HCT116 (cell line): ENCODE data around the gene TEKT3. TPM values are rescaled to one million over a fixed set of nuclear protein-coding genes. Genes with fewer than 3 reads are reported as not detected.

ENCODE experiments used
- ATAC-seq: fragments of 200-7000 bp; cut with Tn5 transposase; 2 replicates; pipeline ENCODE4 v1.9.1; 2020; ENCODE audit warnings: mild to moderate bottlenecking, moderate library complexity
- BruUV-seq: library from RNA; stranded (reverse); fragments of 400-500 nt; replicated peaks from 2 replicates; lab custom pipeline; 2021; lab: Mats Ljungman, UMichigan
- CTCF ChIA-PET: fragments of 300-600 bp; sonication (Branson Sonifier 250); formaldehyde crosslinking; loops from one replicate; lab custom pipeline; 2021; ENCODE audit warnings: antibody characterized with exemption; lab: Charles Lee
- POLR2A ChIA-PET: fragments of 300-600, 350-600 bp; sonication (Branson Sonifier 250); formaldehyde crosslinking; loops from one replicate; lab custom pipeline; 2021; ENCODE audit warnings: antibody characterized with exemption; lab: Charles Lee
- RAD21 ChIA-PET, 2 experiments: fragments of 300-600 bp; sonication (Branson Sonifier 250); formaldehyde crosslinking; loops; one replicate each; lab custom pipeline; 2023; ENCODE audit warnings: low total read pairs in 2 of 2; ENCODE audit not compliant: uncharacterized antibody in 2 of 2, unreplicated experiment in 2 of 2, low non-redundant PET in 1 of 2; lab: Charles Lee
- DNase-seq: peaks from one replicate; pipeline ENCODE4 v3.0.0-alpha.2; 2010; ENCODE audit warnings: low read depth, low spot score
- H2AFZ ChIP-seq: fragments of 200-600 bp; shearing (Covaris generic), sonication (generic); 2 replicates; pipeline ENCODE4 v1.6.1; 2017; ENCODE audit warnings: low read depth, mixed run types, mixed read lengths, antibody characterized with exemption, low read length; ENCODE audit not compliant: poor library complexity, severe bottlenecking
- H3K27ac ChIP-seq: 2 replicates; pipeline ENCODE4 v1.5.1; 2012; ENCODE audit warnings: low read depth, low read length
- H3K27me3 ChIP-seq: fragments of 200-600 bp; sonication (generic); 2 replicates; pipeline ENCODE4 v1.6.1; 2016; ENCODE audit warnings: mixed run types, low read length, mixed read lengths; ENCODE audit not compliant: insufficient read depth
- H3K36me3 ChIP-seq, 2 experiments: fragments of 200-500 bp in 1 of 2; fragments of 200-600 bp in 1 of 2; sonication (Bioruptor generic) in 1 of 2; sonication (generic) in 1 of 2; 2 replicates each; pipeline versions ENCODE4 v1.5.1 to v1.6.1; 2014 to 2016; ENCODE audit warnings: low read length in 2 of 2, inconsistent platforms in 1 of 2, mixed read lengths in 1 of 2, mixed run types in 1 of 2; ENCODE audit not compliant: insufficient read depth in 2 of 2, control insufficient read depth in 1 of 2
- H3K4me1 ChIP-seq, 2 experiments: fragments of 200-600 bp in 1 of 2; sonication (generic) in 1 of 2; 2 replicates each; pipeline versions ENCODE4 v1.5.1 to v1.6.1; 2012 to 2017; ENCODE audit warnings: low read length in 2 of 2, inconsistent platforms in 1 of 2, mild to moderate bottlenecking in 1 of 2, mixed read lengths in 1 of 2, mixed run types in 1 of 2, moderate library complexity in 1 of 2; ENCODE audit not compliant: insufficient read depth in 2 of 2, control insufficient read depth in 1 of 2
- H3K4me2 ChIP-seq: fragments of 200-600 bp; sonication (generic); 2 replicates; pipeline ENCODE4 v1.6.1; 2017; ENCODE audit warnings: mixed run types, low read length, mixed read lengths
- H3K4me3 ChIP-seq, 2 experiments: fragments of 200-600 bp in 1 of 2; sonication (generic) in 1 of 2; replicated peaks in 1 of 2; 2 replicates each; pipeline ENCODE4 v1.5.1; 2011 to 2016; ENCODE audit warnings: low read length in 2 of 2, control low read depth in 1 of 2, low read depth in 1 of 2, mild to moderate bottlenecking in 1 of 2, mixed read lengths in 1 of 2, mixed run types in 1 of 2
- H3K79me2 ChIP-seq: fragments of 200-600 bp; sonication (generic); 2 replicates; pipeline ENCODE4 v1.6.1; 2017; ENCODE audit warnings: mild to moderate bottlenecking, mixed run types, low read length, moderate library complexity, mixed read lengths; ENCODE audit not compliant: insufficient read depth
- H3K9ac ChIP-seq: fragments of 200-600 bp; sonication (generic); 2 replicates; pipeline ENCODE4 v1.6.1; 2016; ENCODE audit warnings: low read length, mixed read lengths
- H3K9me2 ChIP-seq: fragments of 200-600 bp; sonication (generic), shearing (Covaris generic); 2 replicates; pipeline ENCODE4 v1.6.1; 2017; ENCODE audit warnings: mixed run types, mild to moderate bottlenecking, moderate library complexity; ENCODE audit not compliant: insufficient read depth
- H3K9me3 ChIP-seq, 2 experiments: fragments of 200-500 bp in 1 of 2; fragments of 200-600 bp in 1 of 2; sonication (Bioruptor generic) in 1 of 2; sonication (generic) in 1 of 2; 2 replicates each; pipeline ENCODE4 v1.6.1; 2014 to 2017; ENCODE audit warnings: low read length in 2 of 2, mixed read lengths in 2 of 2, inconsistent platforms in 1 of 2, low read depth in 1 of 2, mild to moderate bottlenecking in 1 of 2, mixed run types in 1 of 2, moderate library complexity in 1 of 2; ENCODE audit not compliant: control insufficient read depth in 1 of 2, insufficient read depth in 1 of 2
- H4K20me1 ChIP-seq: fragments of 200-600 bp; sonication (generic), shearing (Covaris generic); 2 replicates; pipeline ENCODE4 v1.6.1; 2017; ENCODE audit warnings: mixed run types, mild to moderate bottlenecking, moderate library complexity; ENCODE audit not compliant: insufficient read depth
- CBX3 ChIP-seq: IDR thresholded peaks from 2 replicates; pipeline ENCODE4 v1.6.1; 2012; ENCODE audit warnings: low read depth
- CTCF ChIP-seq, 3 experiments: fragments of 200-600 bp in 1 of 3; sonication (generic) in 1 of 3; IDR thresholded peaks in 2 of 3; conservative IDR thresholded peaks in 1 of 3; 2 replicates each; pipeline ENCODE4 v1.5.1; 2012 to 2017; ENCODE audit warnings: low read depth in 2 of 3, low read length in 2 of 3, antibody characterized with exemption in 1 of 3, borderline replicate concordance in 1 of 3, control low read depth in 1 of 3, mild to moderate bottlenecking in 1 of 3, mixed read lengths in 1 of 3, mixed run types in 1 of 3, moderate library complexity in 1 of 3; ENCODE audit not compliant: insufficient read depth in 1 of 3
- ELF1 ChIP-seq: IDR thresholded peaks from 2 replicates; pipeline ENCODE4 v1.6.1; 2012; ENCODE audit warnings: low read depth, borderline replicate concordance
- FOSL1 ChIP-seq: IDR thresholded peaks from 2 replicates; pipeline ENCODE4 v1.6.1; 2012; ENCODE audit warnings: low read depth
- POLR2A ChIP-seq: IDR thresholded peaks from 2 replicates; pipeline ENCODE4 v1.7.0; 2011; ENCODE audit warnings: borderline replicate concordance; ENCODE audit not compliant: insufficient read depth, insufficient read length; ENCODE audit errors: extremely low read depth
- RAD21 ChIP-seq: IDR thresholded peaks from 2 replicates; pipeline ENCODE4 v1.6.1; 2012; ENCODE audit warnings: low read depth, mild to moderate bottlenecking
- SIN3A ChIP-seq: IDR thresholded peaks from 2 replicates; pipeline ENCODE4 v1.6.1; 2012; ENCODE audit warnings: low read depth
- TCF7L2 ChIP-seq: IDR thresholded peaks from 2 replicates; pipeline ENCODE4 v1.7.0; 2011; ENCODE audit warnings: borderline replicate concordance, inconsistent platforms; ENCODE audit not compliant: insufficient read depth, insufficient read length; ENCODE audit errors: extremely low read depth
- ZBTB33 ChIP-seq: IDR thresholded peaks from 2 replicates; pipeline ENCODE4 v1.6.1; 2011; ENCODE audit warnings: mild to moderate bottlenecking, low read length, moderate library complexity; ENCODE audit not compliant: insufficient replicate concordance; ENCODE audit errors: extremely low read depth
- ZNF274 ChIP-seq: fragments of 200-500 bp; sonication (Bioruptor generic); IDR thresholded peaks from 2 replicates; pipeline ENCODE4 v1.6.1; 2014; ENCODE audit warnings: mild to moderate bottlenecking, low read depth, low read length, inconsistent platforms
- intact Hi-C: fragments of 100-400 bp; cut with micrococcal nuclease; formaldehyde crosslinking; loops from 2 replicates; pipeline ENCODE4 v1.10.0; 2022
- total RNA-seq: library from RNA; stranded (reverse); gene quantifications from one replicate; pipeline ENCODE4 v1.2.1, GENCODE V29; 2021; ENCODE audit not compliant: unreplicated experiment

The TEKT3 gene
- total RNA-seq, 1 experiment from 2014 or later, result 0.64 TPM

- Histone ChIP-seq H3K79me2 (no peaks in the 10 kb centered on the region), H3K9me2 (no peaks in the 10 kb centered on the region), H3K36me3 (no peaks in the 10 kb centered on the region), H3K27me3 (peaks cover 5% of the 10 kb centered on the region; the same call in 1 of the 2 replicates), H2AFZ (no peak overlapping the region), H3K9me3 (no peaks in the 10 kb centered on the region), H4K20me1 (no peaks in the 10 kb centered on the region), H3K4me3 (no peak overlapping the region), H3K4me2 (no peak overlapping the region), H3K4me1 (peaks cover 5 to 10% of the 10 kb centered on the region in 2 experiments; a peak in 3 of 4 replicates), H3K27ac (no peak overlapping the region), H3K9ac (no peak overlapping the region)
- BruUV-seq, result no TSS peak
- RAD21 ChIA-PET, result no interaction called here
- CTCF ChIA-PET, result no interaction called here
- TF ChIP-seq RAD21, result no peak
- no peak for TF ChIP-seq TCF7L2
- no peak for TF ChIP-seq CTCF (IDR thresholded peaks at IDR 0.05 in 2 of 3, conservative IDR thresholded peaks at IDR 0.05 in 1 of 3; ENCODE audit: borderline replicate concordance in 1 of 3, insufficient read depth in 1 of 3, low read depth in 2 of 3, low read length in 2 of 3)
- no peak for TF ChIP-seq POLR2A
- no peak for TF ChIP-seq ELF1
- TF ChIP-seq ZNF274, result no peak
- TF ChIP-seq CBX3, result no peak
- TF ChIP-seq SIN3A, result no peak
- no peak for TF ChIP-seq ZBTB33
- TF ChIP-seq FOSL1, result no peak
- intact Hi-C loops, result no loop called here
- POLR2A ChIA-PET, result no interaction called here
- DNase-seq (no peak), ATAC-seq (no peak)
These were observed 38.3 kb upstream of the TEKT3 start for GRCh38 chr17:15379659-15380058.
